ENCODE data around the gene PDGFA.

DNA sequence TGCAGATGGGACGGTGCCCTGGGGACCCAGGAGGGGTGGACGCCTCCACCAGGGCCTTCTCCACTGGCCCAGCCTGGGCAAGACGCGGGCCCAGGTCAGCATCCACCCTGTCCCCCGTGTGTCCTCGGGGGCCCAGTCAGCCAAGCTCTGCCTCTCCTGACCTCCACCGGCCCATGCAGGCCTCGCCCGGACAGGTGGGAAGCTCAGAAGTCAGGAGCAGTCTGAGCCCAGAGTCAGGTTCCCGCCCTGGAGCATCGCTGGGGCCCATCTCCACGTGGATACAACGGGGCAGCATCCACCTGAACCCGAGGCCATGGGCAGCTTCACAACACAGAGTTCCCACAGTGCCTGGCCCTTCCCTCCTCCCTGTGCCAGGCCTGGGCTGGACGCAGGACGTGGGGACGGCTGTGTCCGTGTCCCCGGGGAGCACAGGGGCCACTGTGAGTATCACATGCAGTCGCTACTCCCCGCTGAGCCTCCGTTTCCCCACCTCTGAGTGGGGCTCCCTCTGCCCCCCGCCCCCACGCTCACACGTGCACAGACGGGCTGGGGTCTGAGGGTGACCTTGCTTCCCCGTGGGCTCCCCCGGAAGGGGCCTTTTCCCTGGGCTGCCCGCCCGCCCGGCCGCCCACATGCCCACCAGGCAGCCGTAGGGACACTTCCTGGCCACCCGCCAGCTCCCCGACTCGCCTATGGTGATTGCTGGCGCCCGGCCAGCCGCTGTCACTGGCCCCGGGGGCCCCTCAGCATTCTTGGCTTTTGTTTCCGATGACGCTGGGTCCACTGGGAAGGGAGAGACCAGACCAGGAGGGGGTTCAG lies 64.3 kb downstream of the PDGFA start:
- no peak for TF ChIP-seq CTCF (conservative IDR thresholded peaks at IDR 0.05; ENCODE audit: low read depth in 2 of 2)
- no peak for TF ChIP-seq POLR2AphosphoS5 (IDR thresholded peaks at IDR 0.05; ENCODE audit: low read depth)
- no peak for TF ChIP-seq REST (IDR thresholded peaks at IDR 0.05; ENCODE audit: unreplicated experiment)
- no peak for TF ChIP-seq EZH2 (IDR thresholded peaks at IDR 0.05; ENCODE audit: low read depth, unreplicated experiment)
- TF ChIP-seq EZH2phosphoT487 (IDR thresholded peaks at IDR 0.05; ENCODE audit: unreplicated experiment), result no peak

All from GM23338 (cell line).